A549 (cell line): ENCODE measurements around the gene MDH2.

Experiments
- BHLHE40 ChIP-seq: IDR thresholded peaks from 2 replicates; pipeline ENCODE4 v1.6.1; 2012; ENCODE audit warnings: low read depth, low read length, inconsistent platforms
- EP300 ChIP-seq, 2 experiments: fragments of >200 bp; sonication (Bioruptor Twin); formaldehyde crosslinking; IDR thresholded peaks; 2 replicates in 1 of 2; 3 replicates in 1 of 2; pipeline ENCODE4 v1.6.1; 2016 to 2017
- HMGXB4 ChIP-seq: fragments of 250-450 bp; sonication (Bioruptor Pico); IDR thresholded peaks from 2 replicates; pipeline ENCODE4 v1.5.0; 2021; ENCODE audit warnings: mild to moderate bottlenecking, moderate library complexity, borderline replicate concordance
- HOXA7 ChIP-seq: fragments of 250-450 bp; sonication (Bioruptor Pico); IDR thresholded peaks from 2 replicates; pipeline ENCODE4 v1.5.0; 2020; ENCODE audit warnings: mild to moderate bottlenecking, moderate library complexity
- RAD21 ChIP-seq, 2 experiments: fragments of >200 bp in 1 of 2; sonication (Bioruptor Twin) in 1 of 2; formaldehyde crosslinking in 1 of 2; IDR thresholded peaks in 1 of 2; conservative IDR thresholded peaks in 1 of 2; 2 replicates in 1 of 2; 3 replicates in 1 of 2; pipeline ENCODE4 v1.6.1; 2012 to 2018; ENCODE audit warnings: inconsistent platforms in 1 of 2
- TF ChIP-seq, protein P1 (sequence below): fragments of >200 bp; sonication (Bioruptor Twin); formaldehyde crosslinking; IDR thresholded peaks from 3 replicates; pipeline ENCODE4 v1.5.1; 2016

- TF ChIP-seq RAD21 (conservative IDR thresholded peaks at IDR 0.05 in 1 of 2, IDR thresholded peaks at IDR 0.05 in 1 of 2) (no peak), HMGXB4 (CRISPR knock-in tag) (no peak), HOXA7 (CRISPR knock-in tag) (no peak), EP300 (IDR thresholded peaks at IDR 0.05) (no peak), BHLHE40 (no peak)
- TF ChIP-seq, protein P1, sequence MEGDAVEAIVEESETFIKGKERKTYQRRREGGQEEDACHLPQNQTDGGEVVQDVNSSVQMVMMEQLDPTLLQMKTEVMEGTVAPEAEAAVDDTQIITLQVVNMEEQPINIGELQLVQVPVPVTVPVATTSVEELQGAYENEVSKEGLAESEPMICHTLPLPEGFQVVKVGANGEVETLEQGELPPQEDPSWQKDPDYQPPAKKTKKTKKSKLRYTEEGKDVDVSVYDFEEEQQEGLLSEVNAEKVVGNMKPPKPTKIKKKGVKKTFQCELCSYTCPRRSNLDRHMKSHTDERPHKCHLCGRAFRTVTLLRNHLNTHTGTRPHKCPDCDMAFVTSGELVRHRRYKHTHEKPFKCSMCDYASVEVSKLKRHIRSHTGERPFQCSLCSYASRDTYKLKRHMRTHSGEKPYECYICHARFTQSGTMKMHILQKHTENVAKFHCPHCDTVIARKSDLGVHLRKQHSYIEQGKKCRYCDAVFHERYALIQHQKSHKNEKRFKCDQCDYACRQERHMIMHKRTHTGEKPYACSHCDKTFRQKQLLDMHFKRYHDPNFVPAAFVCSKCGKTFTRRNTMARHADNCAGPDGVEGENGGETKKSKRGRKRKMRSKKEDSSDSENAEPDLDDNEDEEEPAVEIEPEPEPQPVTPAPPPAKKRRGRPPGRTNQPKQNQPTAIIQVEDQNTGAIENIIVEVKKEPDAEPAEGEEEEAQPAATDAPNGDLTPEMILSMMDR: no peak
These were observed 15.6 kb downstream of the MDH2 start for GRCh38 chr7:76063525-76063924.
